HepG2 (cell line): ENCODE data around the gene GPR42. TPM values are rescaled to one million over a fixed set of nuclear protein-coding genes. Genes with fewer than 3 reads are reported as not detected.
A peak's percentile ranks its signal among the peaks of the same experiment; 100 is the strongest.

ENCODE experiments used
- ESRRA ChIP-seq: sonication (generic); formaldehyde crosslinking; IDR thresholded peaks from 2 replicates; pipeline ENCODE4 v1.5.1; 2020; ENCODE audit warnings: mild to moderate bottlenecking, low read depth, missing genetic modification reagents
- EZH2 ChIP-seq: conservative IDR thresholded peaks from 2 replicates; pipeline ENCODE4 v1.6.1; 2012; ENCODE audit warnings: mild to moderate bottlenecking, low read depth, low read length, moderate library complexity
- KDM1A ChIP-seq: IDR thresholded peaks from 2 replicates; pipeline ENCODE4 v1.6.1; 2016; ENCODE audit warnings: missing compliant biosample characterization
- KLF6 ChIP-seq: IDR thresholded peaks from 2 replicates; pipeline ENCODE4 v1.8.0; 2016; ENCODE audit warnings: missing biosample characterization, missing genetic modification reagents
- ONECUT2 ChIP-seq: sonication (generic); formaldehyde crosslinking; IDR thresholded peaks from 2 replicates; pipeline ENCODE4 v1.4.0; 2020; ENCODE audit warnings: missing genetic modification reagents
- RBAK ChIP-seq: sonication (generic); formaldehyde crosslinking; IDR thresholded peaks from 2 replicates; pipeline ENCODE4 v1.5.1; 2020; ENCODE audit warnings: mild to moderate bottlenecking, missing genetic modification reagents
- REPIN1 ChIP-seq: sonication (generic); formaldehyde crosslinking; IDR thresholded peaks from 2 replicates; pipeline ENCODE4 v1.8.0; 2022; ENCODE audit warnings: missing genetic modification reagents, low read depth, mild to moderate bottlenecking, borderline replicate concordance
- RNF2 ChIP-seq: fragments of 450-650 bp; conservative IDR thresholded peaks from 2 replicates; pipeline ENCODE4 v1.6.1; 2016; ENCODE audit warnings: low read depth
- SMAD9 ChIP-seq: sonication (generic); formaldehyde crosslinking; IDR thresholded peaks from 2 replicates; pipeline ENCODE4 v1.5.1; 2020; ENCODE audit warnings: mild to moderate bottlenecking, missing genetic modification reagents
- SP4 ChIP-seq: sonication (generic); formaldehyde crosslinking; IDR thresholded peaks from 2 replicates; pipeline ENCODE4 v1.8.1; 2023; ENCODE audit warnings: mild to moderate bottlenecking, missing genetic modification reagents
- TBP ChIP-seq: sonication (generic); formaldehyde crosslinking; IDR thresholded peaks from 2 replicates; pipeline ENCODE4 v1.5.0; 2020; ENCODE audit warnings: missing genetic modification reagents
- YY1 ChIP-seq: IDR thresholded peaks from 2 replicates; pipeline ENCODE4 v1.6.1; 2011; ENCODE audit warnings: low read length, low read depth, moderate library complexity, mild to moderate bottlenecking; ENCODE audit not compliant: insufficient read depth, insufficient replicate concordance
- ZBTB1 ChIP-seq: sonication (generic); formaldehyde crosslinking; IDR thresholded peaks from 2 replicates; pipeline ENCODE4 v1.4.0; 2020; ENCODE audit warnings: missing genetic modification reagents, borderline replicate concordance
- ZNF12 ChIP-seq: sonication (generic); formaldehyde crosslinking; IDR thresholded peaks from 2 replicates; pipeline ENCODE4 v1.5.0; 2020; ENCODE audit warnings: missing genetic modification reagents
- ZNF318 ChIP-seq: sonication (generic); formaldehyde crosslinking; IDR thresholded peaks from 2 replicates; pipeline ENCODE4 v1.4.0; 2020; ENCODE audit warnings: mild to moderate bottlenecking, missing genetic modification reagents
- ZNF549 ChIP-seq: sonication (generic); formaldehyde crosslinking; IDR thresholded peaks from 2 replicates; pipeline ENCODE4 v1.5.0; 2020; ENCODE audit warnings: missing genetic modification reagents
- ZNF781 ChIP-seq: sonication (generic); formaldehyde crosslinking; IDR thresholded peaks from 2 replicates; pipeline ENCODE4 v1.5.1; 2020; ENCODE audit warnings: borderline replicate concordance, mild to moderate bottlenecking, missing genetic modification reagents; ENCODE audit errors: not compliant biosample characterization
- ZSCAN22 ChIP-seq: sonication (generic); formaldehyde crosslinking; IDR thresholded peaks from 2 replicates; pipeline ENCODE4 v1.4.0; 2020; ENCODE audit warnings: mild to moderate bottlenecking, missing genetic modification reagents
- polyA plus RNA-seq, 8 experiments: library from polyadenylated mRNA; depleted of rRNA in 3 of 8; stranded (reverse) in 7 of 8; unstranded in 1 of 8; fragments of >200 nt; fragmentation: Illumina TruSeq in 4 of 8; extraction: Trizol in 4 of 8; gene quantifications; 2 replicates each; pipeline versions ENCODE4 v1.2.1 to v1.2.3, GENCODE V29; 2011 to 2016; ENCODE audit warnings: low read depth in 4 of 8, missing spikeins in 1 of 8, mixed read lengths in 1 of 8; ENCODE audit not compliant: insufficient read depth in 1 of 8
- total RNA-seq, 5 experiments: library from RNA; depleted of rRNA; stranded (reverse); fragments of >200 nt; fragmentation: Illumina TruSeq; extraction: Trizol; gene quantifications; 2 replicates each; pipeline ENCODE4 v1.2.3, GENCODE V29; 2016; ENCODE audit warnings: low read depth in 1 of 5
- TF ChIP-seq, protein P1 (sequence below): sonication (generic); formaldehyde crosslinking; IDR thresholded peaks from 2 replicates; pipeline ENCODE4 v1.4.0; 2020; ENCODE audit warnings: missing genetic modification reagents
- TF ChIP-seq, protein P2 (sequence below): IDR thresholded peaks from 2 replicates; pipeline ENCODE4 v1.6.1; 2016; ENCODE audit warnings: missing biosample characterization, missing genetic modification reagents, low read depth

Gene GPR42
- total and polyA plus RNA-seq, 2 of the 13 experiments (the other 11 are each of a cell fraction or from before 2014, with no cell fraction given): not detected

DNA sequence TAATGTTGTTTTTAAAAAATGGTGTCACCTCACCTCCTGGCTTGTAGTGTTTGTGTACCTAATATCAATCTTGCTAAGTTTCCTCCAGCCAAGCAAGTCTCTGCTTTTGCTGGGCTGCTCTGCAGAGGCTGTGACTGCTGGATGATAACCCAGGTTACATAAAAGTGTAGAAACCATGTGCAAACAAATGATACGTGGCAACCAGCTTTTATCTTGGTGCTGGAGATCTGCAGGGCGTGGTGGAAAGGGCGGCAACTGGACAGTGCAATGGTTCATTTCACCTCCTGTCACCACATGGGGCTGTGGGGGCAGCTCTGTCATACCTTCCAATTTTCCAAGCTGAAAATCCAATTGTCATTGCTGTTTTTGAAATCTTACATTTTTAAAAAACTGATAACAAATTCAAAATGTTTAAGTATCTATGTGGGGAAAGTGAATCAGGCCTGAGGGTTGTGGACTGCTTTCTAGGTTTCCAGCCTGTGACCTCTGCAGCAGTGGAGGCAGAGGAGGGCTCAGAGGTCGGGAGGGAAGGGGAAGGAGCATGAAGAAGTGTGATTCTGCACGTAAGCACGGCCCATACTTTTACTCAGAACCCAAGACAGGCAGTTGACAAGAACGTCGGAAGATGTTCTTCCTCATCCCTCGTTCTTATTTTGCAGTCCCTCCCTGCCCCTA, 9.7 kb downstream of the GPR42 start (continued):
- no peak for TF ChIP-seq KLF6 (CRISPR knock-in tag)
- no peak for TF ChIP-seq REPIN1 (CRISPR knock-in tag)
- no peak for TF ChIP-seq KDM1A (CRISPR knock-in tag)
- no peak; the same call in none of the 2 replicates for TF ChIP-seq SP4
- no peak for TF ChIP-seq ONECUT2 (CRISPR knock-in tag)
- no peak for TF ChIP-seq ZNF781 (CRISPR knock-in tag)
- TF ChIP-seq, protein P1, sequence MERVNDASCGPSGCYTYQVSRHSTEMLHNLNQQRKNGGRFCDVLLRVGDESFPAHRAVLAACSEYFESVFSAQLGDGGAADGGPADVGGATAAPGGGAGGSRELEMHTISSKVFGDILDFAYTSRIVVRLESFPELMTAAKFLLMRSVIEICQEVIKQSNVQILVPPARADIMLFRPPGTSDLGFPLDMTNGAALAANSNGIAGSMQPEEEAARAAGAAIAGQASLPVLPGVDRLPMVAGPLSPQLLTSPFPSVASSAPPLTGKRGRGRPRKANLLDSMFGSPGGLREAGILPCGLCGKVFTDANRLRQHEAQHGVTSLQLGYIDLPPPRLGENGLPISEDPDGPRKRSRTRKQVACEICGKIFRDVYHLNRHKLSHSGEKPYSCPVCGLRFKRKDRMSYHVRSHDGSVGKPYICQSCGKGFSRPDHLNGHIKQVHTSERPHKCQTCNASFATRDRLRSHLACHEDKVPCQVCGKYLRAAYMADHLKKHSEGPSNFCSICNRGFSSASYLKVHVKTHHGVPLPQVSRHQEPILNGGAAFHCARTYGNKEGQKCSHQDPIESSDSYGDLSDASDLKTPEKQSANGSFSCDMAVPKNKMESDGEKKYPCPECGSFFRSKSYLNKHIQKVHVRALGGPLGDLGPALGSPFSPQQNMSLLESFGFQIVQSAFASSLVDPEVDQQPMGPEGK (CRISPR knock-in tag): peak; percentile 72
- TF ChIP-seq ZNF549 (CRISPR knock-in tag): no peak
- TF ChIP-seq TBP (CRISPR knock-in tag): no peak
- TF ChIP-seq, protein P2, sequence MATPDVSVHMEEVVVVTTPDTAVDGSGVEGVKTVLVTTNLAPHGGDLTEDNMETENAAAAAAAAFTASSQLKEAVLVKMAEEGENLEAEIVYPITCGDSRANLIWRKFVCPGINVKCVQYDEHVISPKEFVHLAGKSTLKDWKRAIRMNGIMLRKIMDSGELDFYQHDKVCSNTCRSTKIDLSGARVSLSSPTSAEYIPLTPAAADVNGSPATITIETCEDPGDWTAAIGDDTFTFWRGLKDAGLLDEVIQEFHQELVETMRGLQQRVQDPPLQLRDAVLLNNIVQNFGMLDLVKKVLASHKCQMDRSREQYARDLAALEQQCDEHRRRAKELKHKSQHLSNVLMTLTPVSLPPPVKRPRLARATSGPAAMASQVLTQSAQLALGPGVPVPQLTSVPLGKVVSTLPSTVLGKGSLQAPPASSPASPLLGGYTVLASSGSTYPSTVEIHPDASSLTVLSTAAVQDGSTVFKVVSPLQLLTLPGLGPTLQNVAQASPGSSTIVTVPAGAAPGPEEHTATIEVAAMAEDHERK (CRISPR knock-in tag): no peak
- TF ChIP-seq ZNF12 (CRISPR knock-in tag): 0 out of 2 replicates have a peak, but pooled peaks have one; percentile 33
- TF ChIP-seq RNF2: no peak
- no peak for TF ChIP-seq EZH2
- TF ChIP-seq ZNF318 (CRISPR knock-in tag): no peak
- TF ChIP-seq SMAD9: no peak
- no peak for TF ChIP-seq ZBTB1 (CRISPR knock-in tag)
- no peak; the same call in 1 of the 2 replicates for TF ChIP-seq ESRRA
- TF ChIP-seq RBAK (CRISPR knock-in tag): no peak
- no peak for TF ChIP-seq YY1
- no peak for TF ChIP-seq ZSCAN22 (CRISPR knock-in tag)
